Muscle layer of duodenum (tissue), 2 donors: ENCODE measurements around the gene ACOX1.
A peak's percentile ranks its signal among the peaks of the same experiment; 100 is the strongest.

ENCODE experiments used
- H3K27ac ChIP-seq: one replicate; pipeline ENCODE4 v1.7.0; 2013; ENCODE audit warnings: mild to moderate bottlenecking, low read length
- H3K27me3 ChIP-seq: one replicate; pipeline ENCODE4 v1.7.0; 2013; ENCODE audit warnings: low read depth, mild to moderate bottlenecking, control low read depth, low read length
- H3K36me3 ChIP-seq, 2 donors: one replicate each; pipeline ENCODE4 v1.7.0; 2013; ENCODE audit warnings: low read length in 2 of 2, control low read depth in 1 of 2, mild to moderate bottlenecking in 1 of 2; ENCODE audit not compliant: insufficient read depth in 2 of 2, control insufficient read depth in 1 of 2
- H3K4me1 ChIP-seq, 2 donors: one replicate each; pipeline ENCODE4 v1.7.0; 2013; ENCODE audit warnings: low read length in 2 of 2, mild to moderate bottlenecking in 2 of 2, control low read depth in 1 of 2, moderate library complexity in 1 of 2; ENCODE audit not compliant: insufficient read depth in 2 of 2, control insufficient read depth in 1 of 2
- H3K4me3 ChIP-seq, 2 donors: one replicate each; pipeline ENCODE4 v1.7.0; 2013; ENCODE audit warnings: low read length in 2 of 2, low read depth in 1 of 2, mild to moderate bottlenecking in 1 of 2
- H3K9me3 ChIP-seq, 2 donors: one replicate each; pipeline ENCODE4 v1.7.0; 2013; ENCODE audit warnings: low read length in 2 of 2, control low read depth in 1 of 2, mild to moderate bottlenecking in 1 of 2; ENCODE audit not compliant: control insufficient read depth in 1 of 2
- donor health status: healthy.

Gene ACOX1

GRCh38 chr17:75945211-75945610, 33.8 kb downstream of the ACOX1 start:
- Histone ChIP-seq H3K4me1 (peaks cover 3 to 5% of the 10 kb centered on the region in 2 donors), H3K27ac (no peak overlapping the region), H3K9me3 (no peaks in the 10 kb centered on the region), H3K36me3 (peaks cover 27 to 49% of the 10 kb centered on the region in 2 donors), H3K27me3 (no peaks in the 10 kb centered on the region), H3K4me3 (no peak overlapping the region)

- H3K27ac ChIP-seq: no peak overlapping the region
These were observed 35.5 kb downstream of the ACOX1 start for GRCh38 chr17:75943491-75943890.

GRCh38 chr17:75942473-75942872, 36.5 kb downstream of the ACOX1 start:
- no peak overlapping the region for H3K4me3 ChIP-seq
- peaks cover 16 to 24% of the 10 kb centered on the region in 2 donors for H3K36me3 ChIP-seq

More at GRCh38 chr17:75943491-75943890, 35.5 kb downstream of the ACOX1 start:
- Histone ChIP-seq H3K4me3 (no peak overlapping the region), H3K36me3 (peaks cover 20 to 33% of the 10 kb centered on the region in 2 donors), H3K27me3 (no peaks in the 10 kb centered on the region), H3K4me1 (peaks cover 5% of the 10 kb centered on the region in 2 donors), H3K9me3 (no peaks in the 10 kb centered on the region)

GRCh38 chr17:75941442-75941819, 37.5 kb downstream of the ACOX1 start:
- Histone ChIP-seq H3K4me3 (peak overlapping the region; percentile 77 to 85), H3K36me3 (peaks cover 13 to 17% of the 10 kb centered on the region in 2 donors), H3K9me3 (no peaks in the 10 kb centered on the region), H3K4me1 (peaks cover 5% of the 10 kb centered on the region in 2 donors), H3K27ac (no peak overlapping the region), H3K27me3 (no peaks in the 10 kb centered on the region)

More at GRCh38 chr17:75942473-75942872, 36.5 kb downstream of the ACOX1 start:
- Histone ChIP-seq H3K27me3 (no peaks in the 10 kb centered on the region), H3K9me3 (no peaks in the 10 kb centered on the region), H3K4me1 (peaks cover 5% of the 10 kb centered on the region in 2 donors), H3K27ac (no peak overlapping the region)

- Histone ChIP-seq H3K4me3 (peak within 1 kb of the TSS; percentile 77 to 85), H3K27ac (peak within 1 kb of the TSS; percentile 69), H3K27me3 (no peaks in the 10 kb centered on the region), H3K4me1 (peaks cover 5% of the 10 kb centered on the region in 2 donors), H3K36me3 (peaks cover 8 to 11% of the 10 kb centered on the region in 2 donors), H3K9me3 (no peaks in the 10 kb centered on the region)
These were observed 38.1 kb downstream of the ACOX1 start, which contains the start of gene FBF1 for GRCh38 chr17:75940727-75941441. Gene FBF1 (minus strand): TSS chr17:75941042. CDS start chr17:75938149, 2,893 bp downstream.

- H3K9me3 ChIP-seq: no peaks in the 10 kb centered on the region
- no peak overlapping the region for H3K27ac ChIP-seq
- H3K4me3 ChIP-seq: no peak overlapping the region
- H3K27me3 ChIP-seq: no peaks in the 10 kb centered on the region
- H3K36me3 ChIP-seq: no peaks in the 10 kb centered on the region
- peaks cover 5% of the 10 kb centered on the region in 2 donors for H3K4me1 ChIP-seq
These were observed 41.3 kb downstream of the ACOX1 start for GRCh38 chr17:75937652-75938051.

- Histone ChIP-seq H3K9me3 (no peaks in the 10 kb centered on the region), H3K36me3 (peaks cover 0 to 6% of the 10 kb centered on the region in 2 donors), H3K27me3 (no peaks in the 10 kb centered on the region), H3K27ac (no peak overlapping the region), H3K4me1 (no peaks in the 10 kb centered on the region), H3K4me3 (no peak overlapping the region)
These were observed 45.2 kb downstream of the ACOX1 start for GRCh38 chr17:75933808-75934207.

GRCh38 chr17:75932852-75933251, 46.1 kb downstream of the ACOX1 start:
- H3K9me3 ChIP-seq: no peaks in the 10 kb centered on the region
- no peaks in the 10 kb centered on the region for H3K27me3 ChIP-seq
- no peak overlapping the region for H3K27ac ChIP-seq
- peaks cover 0 to 6% of the 10 kb centered on the region in 2 donors for H3K36me3 ChIP-seq
- no peak overlapping the region for H3K4me3 ChIP-seq
- H3K4me1 ChIP-seq: no peaks in the 10 kb centered on the region

- Histone ChIP-seq H3K27ac (no peak overlapping the region), H3K9me3 (no peaks in the 10 kb centered on the region), H3K27me3 (no peaks in the 10 kb centered on the region), H3K4me1 (no peaks in the 10 kb centered on the region), H3K4me3 (no peak overlapping the region), H3K36me3 (peaks cover 0 to 9% of the 10 kb centered on the region in 2 donors)
These were observed 47.9 kb downstream of the ACOX1 start for GRCh38 chr17:75931062-75931461.

- no peaks in the 10 kb centered on the region for H3K4me1 ChIP-seq
- no peak overlapping the region for H3K4me3 ChIP-seq
- peaks cover 0 to 29% of the 10 kb centered on the region in 2 donors for H3K36me3 ChIP-seq
- no peaks in the 10 kb centered on the region for H3K9me3 ChIP-seq
- H3K27me3 ChIP-seq: no peaks in the 10 kb centered on the region
- no peak overlapping the region for H3K27ac ChIP-seq
These were observed 51.6 kb downstream of the ACOX1 start for GRCh38 chr17:75927286-75927922.

- H3K36me3 ChIP-seq: peaks cover 0 to 29% of the 10 kb centered on the region in 2 donors
- H3K27ac ChIP-seq: no peak overlapping the region
- no peak overlapping the region for H3K4me3 ChIP-seq
- H3K4me1 ChIP-seq: no peaks in the 10 kb centered on the region
- H3K27me3 ChIP-seq: no peaks in the 10 kb centered on the region
- H3K9me3 ChIP-seq: no peaks in the 10 kb centered on the region
These were observed 52.5 kb downstream of the ACOX1 start for GRCh38 chr17:75926456-75926855.
